Kidney (tissue), 14 donors: Measurements from ENCODE around the gene YBEY. TPM values are rescaled to one million over a fixed set of nuclear protein-coding genes. Genes with fewer than 3 reads are reported as not detected.

ENCODE experiments used
- DNase-seq, 5 donors: peaks; one replicate each; pipeline ENCODE4 v3.0.0-alpha.2; 2013 to 2020
- FAIRE-seq: peaks from 2 replicates; lab custom pipeline; 2012; peaks lifted over from hg19 to GRCh38; lab: Jason Lieb, UNC
- H3K27ac ChIP-seq, 2 donors: one replicate each; pipeline ENCODE4 v1.7.0; 2013; ENCODE audit warnings: low read depth in 2 of 2, low read length in 2 of 2, inconsistent platforms in 1 of 2
- H3K27me3 ChIP-seq: one replicate; pipeline ENCODE4 v1.7.1; 2013; ENCODE audit warnings: low read length, inconsistent platforms; ENCODE audit not compliant: control insufficient read depth, insufficient read depth
- H3K36me3 ChIP-seq, 3 donors: one replicate each; pipeline versions ENCODE4 v1.7.0 to v1.7.1; 2013; ENCODE audit warnings: low read length in 3 of 3, control low read depth in 1 of 3, inconsistent platforms in 1 of 3; ENCODE audit not compliant: insufficient read depth in 3 of 3, control insufficient read depth in 2 of 3
- H3K4me1 ChIP-seq, 3 donors: one replicate each; pipeline versions ENCODE4 v1.7.0 to v1.7.1; 2013; ENCODE audit warnings: low read length in 3 of 3, inconsistent platforms in 1 of 3, low read depth in 1 of 3; ENCODE audit not compliant: control insufficient read depth in 2 of 3, insufficient read depth in 2 of 3
- H3K4me3 ChIP-seq, 3 donors: one replicate each; pipeline versions ENCODE4 v1.7.0 to v1.8.1; 2013; ENCODE audit warnings: low read length in 3 of 3, control low read depth in 1 of 3, inconsistent platforms in 1 of 3
- H3K9ac ChIP-seq, 3 donors: one replicate each; pipeline versions ENCODE4 v1.7.0 to v1.7.1; 2013; ENCODE audit warnings: low read length in 3 of 3, control low read depth in 1 of 3, inconsistent platforms in 1 of 3
- H3K9me3 ChIP-seq, 3 donors: one replicate each; pipeline versions ENCODE4 v1.7.0 to v1.7.1; 2013; ENCODE audit warnings: low read length in 3 of 3, control low read depth in 1 of 3, inconsistent platforms in 1 of 3; ENCODE audit not compliant: control insufficient read depth in 2 of 3, insufficient read depth in 1 of 3
- CTCF ChIP-seq: IDR thresholded peaks from 3 replicates; pipeline ENCODE4 v1.5.1; 2012; ENCODE audit warnings: mild to moderate bottlenecking, moderate library complexity, borderline replicate concordance; ENCODE audit not compliant: insufficient read depth; ENCODE audit errors: extremely low read depth
- intact Hi-C: fragments of 100-400 bp; cut with DNase I; formaldehyde crosslinking; loops from one replicate; pipeline ENCODE4 v1.11.1; 2022
- polyA plus RNA-seq: library from polyadenylated mRNA; stranded (reverse); fragments of 350-450 nt; fragmentation: Illumina TruSeq; extraction: RNeasy Lipid Tissue Mini Kit (QIAGEN cat#74804); gene quantifications from one replicate; pipeline ENCODE4 v1.2.3, GENCODE V29; 2014; ENCODE audit warnings: low read depth, low replicate concordance; ENCODE audit not compliant: insufficient read depth
- total RNA-seq: library from RNA; stranded (reverse); fragmentation: NEBNext Ultra II Directional; extraction: Animal tissue kit (Norgen Biotek cat#: 25700); gene quantifications from one replicate; pipeline ENCODE4 v1.2.1, GENCODE V29; 2021
- donor health status: control.
- donor health status: control.
- donor health status: control.
- donor health status: control.
- donor health status: control.
- donor health status: DM: yes; HTN: yes; CAD: no.
- donor health status: Normal renal cell carcinoma (clear cell type).

YBEY gene
- total and polyA plus RNA-seq, 2 donors from 2014 or later = 17.5 to 29.6 TPM

GRCh38 chr21:46284077-46284644 lies 2.0 kb upstream of the YBEY start:
- intact Hi-C loops = no loop called here
- Histone ChIP-seq H3K9me3 (no peaks in the 10 kb centered on the region), H3K27me3 (no peaks in the 10 kb centered on the region), H3K9ac (no peak overlapping the region), H3K27ac (peak overlapping the region in 1 of 2 donors; percentile 28), H3K4me3 (peak overlapping the region in 1 of 3 donors; percentile 4), H3K36me3 (peaks cover 5 to 16% (median 16%) of the 10 kb centered on the region in 3 donors), H3K4me1 (peaks cover 4 to 23% (median 21%) of the 10 kb centered on the region in 3 donors)
- DNase-seq (peak in 1 of 5 donors; percentile 20), FAIRE-seq (no peak)
- no peak for TF ChIP-seq CTCF

DNA sequence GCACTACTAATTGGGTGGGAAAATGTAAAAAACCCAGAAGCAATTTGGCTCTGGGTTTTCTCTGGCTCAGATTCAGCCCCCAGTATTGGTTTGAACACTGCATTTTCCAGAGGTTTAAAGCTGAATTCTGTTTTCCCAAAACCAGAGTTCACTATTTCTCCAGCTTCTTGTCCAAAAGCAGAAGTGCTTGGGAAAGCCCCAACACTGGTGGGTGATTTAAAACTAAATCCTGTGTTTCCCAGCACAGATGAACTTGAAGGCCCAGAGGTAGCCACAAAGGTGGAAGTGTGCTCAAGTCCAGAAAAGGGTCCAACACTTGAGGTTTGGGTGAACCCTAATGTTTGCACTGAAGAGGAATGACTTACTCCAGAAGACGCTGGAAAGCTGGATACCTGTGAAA lies 1.4 kb upstream of the YBEY start:
- Histone ChIP-seq H3K9me3 (no peaks in the 10 kb centered on the region), H3K4me3 (peak overlapping the region; percentile 74 to 98 (median 80)), H3K27me3 (no peaks in the 10 kb centered on the region), H3K4me1 (peaks cover 4 to 23% (median 21%) of the 10 kb centered on the region in 3 donors), H3K36me3 (peaks cover 2 to 10% (median 10%) of the 10 kb centered on the region in 3 donors), H3K9ac (peak overlapping the region in 2 of 3 donors; percentile 57 to 85), H3K27ac (no peak overlapping the region)
- no peak for DNase-seq
- intact Hi-C loops = no loop called here
- TF ChIP-seq CTCF = no peak
- no peak for FAIRE-seq

DNA sequence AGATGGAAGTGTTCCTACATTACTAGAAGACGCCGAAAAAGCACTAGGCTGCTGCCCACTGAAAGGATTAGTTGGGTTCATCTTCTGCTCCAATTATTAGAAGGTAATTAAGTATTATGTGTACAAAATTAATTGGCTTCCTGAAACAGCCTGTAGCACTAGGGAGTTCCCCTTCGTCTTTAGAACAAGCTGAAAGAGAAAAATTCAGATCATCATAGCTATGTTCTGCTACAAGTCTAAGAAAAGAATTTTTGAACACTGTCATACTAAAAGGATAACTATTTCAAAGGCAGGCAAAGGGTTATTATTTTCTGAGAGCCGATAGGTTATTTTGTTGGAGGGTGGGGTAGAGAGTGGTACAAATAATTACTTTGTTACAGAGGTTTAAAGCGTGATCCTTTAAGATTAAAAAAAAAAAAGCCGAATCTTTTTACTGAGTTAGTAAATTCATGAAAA lies 908 bp upstream of the YBEY start, which contains the start of gene MCM3AP:
Gene MCM3AP (minus strand): TSS at position 406 of the 456 bp plus-strand sequence. CDS start 325 bp downstream, at position 81.
- H3K36me3 ChIP-seq = peaks cover 2 to 7% (median 6%) of the 10 kb centered on the region in 3 donors
- no peak for FAIRE-seq
- intact Hi-C loops = no loop called here
- H3K4me3 ChIP-seq = peak within 1 kb of the TSS; percentile 74 to 98 (median 80)
- H3K27ac ChIP-seq = peak within 1 kb of the TSS; percentile 79 to 90
- no peak for DNase-seq
- no peak for TF ChIP-seq CTCF
- peak within 1 kb of the TSS; percentile 57 to 96 (median 85) for H3K9ac ChIP-seq
- peaks cover 4 to 23% (median 21%) of the 10 kb centered on the region in 3 donors for H3K4me1 ChIP-seq
- no peaks in the 10 kb centered on the region for H3K9me3 ChIP-seq
- H3K27me3 ChIP-seq = no peaks in the 10 kb centered on the region
